ENCODE measurements around the gene CYP2A7. TPM values are rescaled to one million over a fixed set of nuclear protein-coding genes. Genes with fewer than 3 reads are reported as not detected.
"Not testable (repeated sequence)": the region's sequence is repeated elsewhere in the genome, so short reads cannot be mapped to it uniquely, and the experiment has no call there.

The CYP2A7 gene
- total RNA-seq, 1 experiment from 2014 or later, result not detected

DNA sequence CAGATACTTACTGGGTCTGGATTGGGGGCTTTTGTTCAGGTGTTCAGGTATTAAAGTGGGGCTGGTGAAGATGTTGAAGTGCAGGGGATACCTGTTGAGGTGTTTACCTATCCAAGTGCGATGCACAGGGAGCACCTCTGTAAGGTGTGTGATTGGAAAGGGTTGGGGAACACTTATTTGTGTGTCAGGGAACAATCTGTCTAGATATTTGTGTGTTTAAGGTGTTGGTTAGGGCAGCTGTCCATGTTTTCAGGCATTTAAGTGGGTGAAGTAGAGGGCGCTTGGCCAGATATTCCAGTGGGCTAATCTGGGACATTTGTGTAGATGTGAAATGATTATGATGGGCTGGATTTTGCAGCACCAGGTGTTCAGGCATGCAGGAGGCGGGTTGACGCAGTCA is 2.7 kb downstream of the CYP2A7 start:
- H3K27me3 Mint-ChIP-seq (ENCODE audit: unreplicated experiment), result peaks cover 81% of the 10 kb centered on the region
- H3K27ac Mint-ChIP-seq (ENCODE audit: unreplicated experiment); H3K36me3 Mint-ChIP-seq (ENCODE audit: insufficient read depth, unreplicated experiment); BruUV-seq (replicated peaks); intact Hi-C loops (cut with micrococcal nuclease; ENCODE audit: unreplicated experiment); CTCF ChIA-PET; H3K9me3 Mint-ChIP-seq (ENCODE audit: low read depth, unreplicated experiment); H3K4me1 Mint-ChIP-seq (ENCODE audit: low read depth, unreplicated experiment); H3K4me3 Mint-ChIP-seq (ENCODE audit: low read depth, unreplicated experiment); DNase-seq: not testable (repeated sequence)

DNA sequence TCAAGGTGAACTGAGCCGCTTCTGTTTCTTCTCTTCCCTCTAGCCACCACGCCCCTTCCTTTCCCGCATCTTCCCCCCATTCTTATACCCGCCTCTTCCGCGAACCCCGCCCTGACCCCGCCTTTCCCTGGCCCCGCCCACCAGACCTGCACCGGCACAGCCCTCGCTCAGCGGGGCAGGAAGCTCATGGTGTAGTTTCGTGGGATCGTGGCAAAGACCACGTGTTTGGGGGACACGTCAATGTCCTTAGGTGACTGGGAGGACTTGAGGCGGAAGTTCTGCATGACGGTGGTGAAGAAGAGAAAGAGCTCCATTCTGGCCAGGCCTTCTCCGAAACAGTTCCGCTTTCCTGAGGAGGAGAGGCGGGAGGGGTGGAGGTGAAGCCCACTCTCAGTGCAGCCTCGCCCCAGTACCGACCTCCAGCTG is 6.5 kb downstream of the CYP2A7 start:
- H3K4me1 Mint-ChIP-seq (ENCODE audit: low read depth, unreplicated experiment); H3K27ac Mint-ChIP-seq (ENCODE audit: unreplicated experiment); H3K36me3 Mint-ChIP-seq (ENCODE audit: insufficient read depth, unreplicated experiment); BruUV-seq (replicated peaks); H3K4me3 Mint-ChIP-seq (ENCODE audit: low read depth, unreplicated experiment); H3K9me3 Mint-ChIP-seq (ENCODE audit: low read depth, unreplicated experiment); DNase-seq; intact Hi-C loops (cut with micrococcal nuclease; ENCODE audit: unreplicated experiment); CTCF ChIA-PET: not testable (repeated sequence)
- H3K27me3 Mint-ChIP-seq (ENCODE audit: unreplicated experiment), result peaks cover 78% of the 10 kb centered on the region

DNA sequence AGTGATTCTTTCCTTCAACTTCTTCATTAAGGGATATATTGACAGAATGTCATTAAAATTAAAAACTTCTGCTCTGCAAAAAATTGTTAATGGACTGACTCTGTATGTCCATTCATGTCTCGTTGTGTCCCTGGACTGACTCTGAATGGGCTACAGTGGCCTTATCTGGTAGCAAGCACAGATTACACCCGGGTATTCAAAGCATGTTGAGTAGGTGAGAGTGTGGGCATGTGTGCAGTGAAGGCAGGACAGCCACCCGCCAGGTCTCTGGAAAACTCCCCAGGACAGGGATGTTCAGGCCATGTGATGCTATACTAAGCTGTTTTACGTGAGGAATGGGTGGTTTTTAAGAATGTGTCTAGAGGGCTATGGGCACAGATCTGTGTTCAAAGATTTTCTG is 7.2 kb downstream of the CYP2A7 start:
- H3K27ac Mint-ChIP-seq (ENCODE audit: unreplicated experiment); H3K4me3 Mint-ChIP-seq (ENCODE audit: low read depth, unreplicated experiment); H3K4me1 Mint-ChIP-seq (ENCODE audit: low read depth, unreplicated experiment); H3K36me3 Mint-ChIP-seq (ENCODE audit: insufficient read depth, unreplicated experiment); H3K9me3 Mint-ChIP-seq (ENCODE audit: low read depth, unreplicated experiment); BruUV-seq (replicated peaks); CTCF ChIA-PET; DNase-seq; intact Hi-C loops (cut with micrococcal nuclease; ENCODE audit: unreplicated experiment): not testable (repeated sequence)
- H3K27me3 Mint-ChIP-seq (ENCODE audit: unreplicated experiment), result peaks cover 78% of the 10 kb centered on the region

DNA sequence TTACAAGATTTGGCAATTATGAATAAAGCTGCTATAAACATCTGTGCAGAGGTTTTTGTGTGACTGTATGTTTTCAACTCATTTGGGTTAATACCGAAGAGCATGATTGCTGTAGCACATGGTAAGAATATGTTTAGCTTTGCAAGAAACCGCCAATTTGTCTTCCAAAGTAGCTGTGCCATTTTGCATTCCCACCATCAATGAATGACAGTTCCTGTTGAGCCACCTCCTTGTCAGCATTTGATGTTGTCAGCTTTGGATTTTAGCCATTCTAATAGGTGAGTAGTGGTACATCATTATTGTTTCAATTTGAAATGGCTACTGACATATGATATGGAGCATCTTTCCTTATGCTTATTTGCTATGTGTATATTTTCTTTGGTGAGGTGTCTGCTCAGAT is 8.2 kb downstream of the CYP2A7 start:
- BruUV-seq (replicated peaks); intact Hi-C loops (cut with micrococcal nuclease; ENCODE audit: unreplicated experiment); H3K27ac Mint-ChIP-seq (ENCODE audit: unreplicated experiment); H3K4me1 Mint-ChIP-seq (ENCODE audit: low read depth, unreplicated experiment); H3K9me3 Mint-ChIP-seq (ENCODE audit: low read depth, unreplicated experiment); CTCF ChIA-PET; DNase-seq; H3K36me3 Mint-ChIP-seq (ENCODE audit: insufficient read depth, unreplicated experiment); H3K4me3 Mint-ChIP-seq (ENCODE audit: low read depth, unreplicated experiment): not testable (repeated sequence)
- peaks cover 74% of the 10 kb centered on the region for H3K27me3 Mint-ChIP-seq (ENCODE audit: unreplicated experiment)

DNA sequence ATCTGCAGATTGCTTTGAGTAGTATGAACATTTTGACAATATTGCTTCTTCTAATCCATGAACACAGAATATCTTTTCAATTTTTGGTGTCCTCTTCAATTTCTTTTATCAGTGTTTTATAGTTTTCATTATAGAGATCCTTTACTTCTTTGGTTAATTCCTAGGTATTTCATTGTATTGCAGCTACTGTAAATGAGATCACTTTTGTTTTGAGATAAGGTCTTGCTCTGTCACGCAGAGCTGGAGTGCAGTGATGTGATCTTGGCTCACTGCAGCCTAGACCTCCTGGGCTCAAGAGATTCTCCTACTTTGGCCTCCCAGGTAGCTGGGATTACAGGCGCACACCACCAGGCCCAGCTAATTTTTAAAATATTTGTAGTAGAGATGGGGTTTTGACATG is 9.8 kb downstream of the CYP2A7 start:
- TF ChIP-seq, protein P1, sequence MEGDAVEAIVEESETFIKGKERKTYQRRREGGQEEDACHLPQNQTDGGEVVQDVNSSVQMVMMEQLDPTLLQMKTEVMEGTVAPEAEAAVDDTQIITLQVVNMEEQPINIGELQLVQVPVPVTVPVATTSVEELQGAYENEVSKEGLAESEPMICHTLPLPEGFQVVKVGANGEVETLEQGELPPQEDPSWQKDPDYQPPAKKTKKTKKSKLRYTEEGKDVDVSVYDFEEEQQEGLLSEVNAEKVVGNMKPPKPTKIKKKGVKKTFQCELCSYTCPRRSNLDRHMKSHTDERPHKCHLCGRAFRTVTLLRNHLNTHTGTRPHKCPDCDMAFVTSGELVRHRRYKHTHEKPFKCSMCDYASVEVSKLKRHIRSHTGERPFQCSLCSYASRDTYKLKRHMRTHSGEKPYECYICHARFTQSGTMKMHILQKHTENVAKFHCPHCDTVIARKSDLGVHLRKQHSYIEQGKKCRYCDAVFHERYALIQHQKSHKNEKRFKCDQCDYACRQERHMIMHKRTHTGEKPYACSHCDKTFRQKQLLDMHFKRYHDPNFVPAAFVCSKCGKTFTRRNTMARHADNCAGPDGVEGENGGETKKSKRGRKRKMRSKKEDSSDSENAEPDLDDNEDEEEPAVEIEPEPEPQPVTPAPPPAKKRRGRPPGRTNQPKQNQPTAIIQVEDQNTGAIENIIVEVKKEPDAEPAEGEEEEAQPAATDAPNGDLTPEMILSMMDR (IDR thresholded peaks at IDR 0.05; ENCODE audit: unreplicated experiment), result no peak
- Mint-ChIP-seq H3K9me3 (ENCODE audit: low read depth, unreplicated experiment) (peaks cover 9% of the 10 kb centered on the region), H3K4me1 (ENCODE audit: low read depth, unreplicated experiment) (peaks cover 9% of the 10 kb centered on the region), H3K27ac (ENCODE audit: unreplicated experiment) (no peak overlapping the region), H3K4me3 (ENCODE audit: low read depth, unreplicated experiment) (no peak overlapping the region), H3K36me3 (ENCODE audit: insufficient read depth, unreplicated experiment) (no peaks in the 10 kb centered on the region), H3K27me3 (ENCODE audit: unreplicated experiment) (peaks cover 58% of the 10 kb centered on the region)
- DNase-seq, result no peak
- no TSS peak for BruUV-seq (replicated peaks)
- CTCF ChIA-PET, result no interaction called here
- intact Hi-C loops (cut with micrococcal nuclease; ENCODE audit: unreplicated experiment), result no loop called here

DNA sequence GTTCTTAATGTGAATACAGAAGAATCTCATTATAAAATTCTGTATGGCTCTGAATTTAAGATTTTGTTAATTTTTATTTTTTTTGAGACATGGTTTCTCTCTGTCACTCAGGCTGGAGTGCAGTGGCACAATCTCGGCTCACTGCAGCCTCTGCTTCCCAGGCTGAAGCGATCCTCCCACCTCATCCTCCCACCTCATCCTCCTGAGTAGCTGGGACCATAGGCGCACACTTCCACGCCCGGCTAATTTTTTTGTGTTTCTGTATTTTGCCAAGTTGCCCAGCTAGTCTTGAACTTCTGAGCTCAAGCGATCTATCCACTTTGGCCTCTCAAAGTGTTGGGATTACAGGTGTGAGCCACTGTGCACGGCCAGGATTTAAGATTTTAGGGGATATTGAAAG is 14.3 kb downstream of the CYP2A7 start:
- no TSS peak for BruUV-seq (replicated peaks)
- H3K4me3 Mint-ChIP-seq (ENCODE audit: low read depth, unreplicated experiment), result no peak overlapping the region
- intact Hi-C loops (cut with micrococcal nuclease; ENCODE audit: unreplicated experiment), result no loop called here
- TF ChIP-seq, protein P1 (IDR thresholded peaks at IDR 0.05; ENCODE audit: unreplicated experiment), result no peak
- H3K4me1 Mint-ChIP-seq (ENCODE audit: low read depth, unreplicated experiment), result peaks cover 29% of the 10 kb centered on the region
- H3K27ac Mint-ChIP-seq (ENCODE audit: unreplicated experiment), result no peak overlapping the region
- H3K9me3 Mint-ChIP-seq (ENCODE audit: low read depth, unreplicated experiment), result peaks cover 5% of the 10 kb centered on the region
- H3K27me3 Mint-ChIP-seq (ENCODE audit: unreplicated experiment), result peaks cover 33% of the 10 kb centered on the region
- no peak for DNase-seq
- CTCF ChIA-PET, result interaction anchor here (0.6 kb wide), 1 partner anchor 297 kb away, joined by 3 read pairs; no protein-coding TSS in a partner anchor
- H3K36me3 Mint-ChIP-seq (ENCODE audit: insufficient read depth, unreplicated experiment), result no peaks in the 10 kb centered on the region

DNA sequence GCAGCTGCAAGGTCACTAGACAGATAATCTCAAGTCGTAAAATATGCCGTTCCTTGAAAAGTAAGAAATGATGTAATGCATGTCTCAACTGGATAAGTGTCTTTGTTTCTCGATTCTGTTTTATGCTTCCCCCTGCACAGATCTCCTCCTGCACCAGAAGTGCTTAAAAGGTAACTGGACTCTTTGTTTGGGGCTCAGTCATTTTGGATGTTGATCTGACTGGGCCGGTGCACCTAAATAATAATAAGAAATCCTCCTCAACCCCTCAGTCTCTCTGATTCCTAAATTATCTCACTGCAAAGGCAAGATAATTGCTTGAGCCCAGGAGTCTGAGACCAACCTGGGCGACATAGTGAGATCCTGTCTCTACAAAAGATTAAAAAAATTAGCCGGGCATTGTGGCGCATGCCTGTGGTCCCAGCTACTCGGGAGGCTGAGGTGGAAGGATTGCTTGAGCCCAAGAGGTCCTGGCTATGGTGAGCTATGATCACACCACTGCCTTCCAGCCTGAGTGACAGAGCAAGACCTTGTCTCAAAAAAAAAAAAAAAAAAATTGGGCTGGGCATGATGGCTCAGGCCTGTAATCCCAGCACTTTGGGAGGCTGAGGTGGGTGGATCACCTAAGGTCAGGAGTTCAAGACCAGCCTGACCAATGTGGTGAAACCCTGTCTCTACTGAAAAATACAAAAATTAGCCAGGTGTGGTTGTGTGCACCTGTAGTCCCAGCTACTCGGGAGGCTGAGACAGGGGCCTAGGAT is 17.1 kb downstream of the CYP2A7 start:
- DNase-seq; H3K9me3 Mint-ChIP-seq (ENCODE audit: low read depth, unreplicated experiment); H3K27me3 Mint-ChIP-seq (ENCODE audit: unreplicated experiment); H3K36me3 Mint-ChIP-seq (ENCODE audit: insufficient read depth, unreplicated experiment); H3K4me3 Mint-ChIP-seq (ENCODE audit: low read depth, unreplicated experiment); H3K27ac Mint-ChIP-seq (ENCODE audit: unreplicated experiment); intact Hi-C loops (cut with micrococcal nuclease; ENCODE audit: unreplicated experiment); BruUV-seq (replicated peaks): not testable (repeated sequence)
- H3K4me1 Mint-ChIP-seq (ENCODE audit: low read depth, unreplicated experiment), result peaks cover 36% of the 10 kb centered on the region
- CTCF ChIA-PET, result interaction anchor here (0.7 kb wide), 2 partner anchors 261 to 966 kb away, joined by 3 to 7 read pairs; no protein-coding TSS in a partner anchor
